ENCODE measurements around the gene PLCB3. TPM values are rescaled to one million over a fixed set of nuclear protein-coding genes. Genes with fewer than 3 reads are reported as not detected.

The PLCB3 gene
- total and polyA plus RNA-seq, 4 donors = 16.9 to 32.3 (median 28.3) TPM

- intact Hi-C loops (cut with DNase I) = no loop called here
- DNase-seq = no peak
- no peaks in the 10 kb centered on the region for H3K27me3 ChIP-seq (ENCODE audit: control insufficient read depth in 1 of 2, insufficient read depth in 2 of 2, low read length in 1 of 2)
These were observed 45.7 kb downstream of the PLCB3 start for GRCh38 chr11:64296830-64297698.

DNA sequence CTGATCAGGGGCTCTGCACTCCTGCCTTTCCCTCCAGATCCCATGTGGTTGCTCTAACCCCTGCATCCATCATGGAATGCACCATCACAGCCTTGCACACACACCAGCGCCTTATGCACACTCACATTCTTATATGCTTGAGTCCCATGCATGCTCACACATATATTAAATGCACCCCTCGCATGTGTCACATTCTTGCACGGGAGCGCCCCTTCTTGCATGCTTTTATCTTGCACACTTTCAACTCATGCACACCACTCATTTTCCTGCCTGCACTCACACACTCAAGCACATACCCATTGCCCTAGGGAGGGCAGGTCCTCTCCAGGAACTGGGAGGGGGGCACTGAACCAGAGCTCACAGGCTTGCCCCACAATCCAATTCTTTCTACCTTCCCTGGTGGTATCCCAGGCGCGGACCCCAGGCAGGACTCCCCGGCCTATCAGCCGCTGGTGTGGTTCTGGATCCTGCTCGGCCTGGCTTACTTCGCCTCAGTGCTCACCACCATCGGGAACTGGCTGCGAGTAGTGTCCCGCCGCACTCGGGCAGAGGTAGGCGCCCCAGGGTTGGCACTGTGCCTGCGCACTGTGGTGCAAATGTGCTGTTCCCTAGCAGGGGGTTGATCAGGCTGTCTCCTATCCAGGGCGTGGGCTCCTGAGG lies 46.5 kb downstream of the PLCB3 start:
- intact Hi-C loops (cut with DNase I) = no loop called here
- Histone ChIP-seq H3K9me3 (ENCODE audit: control insufficient read depth, low read length) (no peaks in the 10 kb centered on the region), H3K36me3 (ENCODE audit: control insufficient read depth in 1 of 2, insufficient read depth in 2 of 2, low read length in 1 of 2) (no peaks in the 10 kb centered on the region), H3K4me3 (ENCODE audit: low read length in 2 of 2) (no peak overlapping the region), H3K27ac (ENCODE audit: low read depth in 1 of 2, low read length in 2 of 2) (no peak overlapping the region), H3K4me1 (ENCODE audit: control insufficient read depth in 1 of 2, insufficient read depth in 2 of 2, low read length in 2 of 2) (no peaks in the 10 kb centered on the region), H3K27me3 (ENCODE audit: control insufficient read depth in 1 of 2, insufficient read depth in 2 of 2, low read length in 1 of 2) (no peaks in the 10 kb centered on the region)
- ATAC-seq (ENCODE audit: low FRiP score) (no peak), DNase-seq (no peak)
- 41 to 43% methylated on average over 18 of the region's 18 CpGs for WGBS, 2 donors

More at GRCh38 chr11:64296830-64297698, 45.7 kb downstream of the PLCB3 start:
- no peaks in the 10 kb centered on the region for H3K4me1 ChIP-seq (ENCODE audit: control insufficient read depth in 1 of 2, insufficient read depth in 2 of 2, low read length in 2 of 2)
- no peak overlapping the region for H3K4me3 ChIP-seq (ENCODE audit: low read length in 2 of 2)
- no peak overlapping the region for H3K27ac ChIP-seq (ENCODE audit: low read depth in 1 of 2, low read length in 2 of 2)
- no peak for ATAC-seq (ENCODE audit: low FRiP score)
- no peaks in the 10 kb centered on the region for H3K36me3 ChIP-seq (ENCODE audit: control insufficient read depth in 1 of 2, insufficient read depth in 2 of 2, low read length in 1 of 2)
- no peaks in the 10 kb centered on the region for H3K9me3 ChIP-seq (ENCODE audit: control insufficient read depth, low read length)
- WGBS, 2 donors = 11 to 16% methylated on average over 32 to 34 of the region's 34 CpGs

DNA sequence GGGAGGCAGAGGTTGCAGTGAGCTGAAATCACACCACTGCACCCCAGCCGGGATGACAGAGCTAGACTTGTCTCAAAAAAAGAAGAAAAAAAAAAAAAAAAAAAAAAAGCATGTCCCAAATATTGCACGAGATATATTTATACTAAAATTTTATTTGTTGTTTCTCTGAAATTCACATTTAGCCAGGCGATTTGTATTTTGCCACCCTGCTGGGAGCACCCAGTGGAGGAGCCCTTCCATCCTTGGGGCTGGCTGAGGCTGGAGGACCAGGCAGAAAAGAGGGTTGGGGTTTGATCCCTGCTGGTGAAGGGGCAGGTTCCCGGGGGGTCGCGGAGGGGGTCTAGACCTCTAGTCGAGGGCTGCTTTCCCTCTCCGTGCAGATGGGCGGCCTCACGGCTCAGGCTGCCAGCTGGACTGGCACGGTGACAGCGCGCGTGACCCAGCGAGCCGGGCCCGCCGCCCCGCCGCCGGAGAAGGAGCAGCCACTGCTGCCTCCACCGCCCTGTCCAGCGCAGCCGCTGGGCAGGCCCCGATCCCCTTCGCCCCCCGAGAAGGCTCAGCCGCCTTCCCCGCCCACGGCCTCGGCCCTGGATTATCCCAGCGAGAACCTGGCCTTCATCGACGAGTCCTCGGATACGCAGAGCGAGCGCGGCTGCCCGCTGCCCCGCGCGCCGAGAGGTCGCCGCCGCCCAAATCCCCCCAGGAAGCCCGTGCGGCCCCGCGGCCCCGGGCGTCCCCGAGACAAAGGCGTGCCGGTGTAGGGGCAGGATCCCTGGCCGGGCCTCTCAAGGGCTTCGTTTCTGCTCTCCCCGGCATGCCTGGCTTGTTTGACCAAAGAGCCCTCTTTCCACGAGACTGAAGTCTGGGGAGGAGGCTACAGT lies 47.9 kb downstream of the PLCB3 start:
- H3K27me3 ChIP-seq (ENCODE audit: control insufficient read depth in 1 of 2, insufficient read depth in 2 of 2, low read length in 1 of 2) = no peaks in the 10 kb centered on the region
- DNase-seq = peak; percentile 84 to 92
- intact Hi-C loops (cut with DNase I) = no loop called here
- H3K4me1 ChIP-seq (ENCODE audit: control insufficient read depth in 1 of 2, insufficient read depth in 2 of 2, low read length in 2 of 2) = no peaks in the 10 kb centered on the region
- 3% methylated on average over 57 to 60 of the region's 60 CpGs for WGBS, 2 donors
- H3K9me3 ChIP-seq (ENCODE audit: control insufficient read depth, low read length) = no peaks in the 10 kb centered on the region
- peak; percentile 74 for ATAC-seq (ENCODE audit: low FRiP score)
- no peak overlapping the region for H3K27ac ChIP-seq (ENCODE audit: low read depth in 1 of 2, low read length in 2 of 2)
- peak overlapping the region in 1 of 2 donors; percentile 16 for H3K4me3 ChIP-seq (ENCODE audit: low read length in 2 of 2)
- H3K36me3 ChIP-seq (ENCODE audit: control insufficient read depth in 1 of 2, insufficient read depth in 2 of 2, low read length in 1 of 2) = no peaks in the 10 kb centered on the region

DNA sequence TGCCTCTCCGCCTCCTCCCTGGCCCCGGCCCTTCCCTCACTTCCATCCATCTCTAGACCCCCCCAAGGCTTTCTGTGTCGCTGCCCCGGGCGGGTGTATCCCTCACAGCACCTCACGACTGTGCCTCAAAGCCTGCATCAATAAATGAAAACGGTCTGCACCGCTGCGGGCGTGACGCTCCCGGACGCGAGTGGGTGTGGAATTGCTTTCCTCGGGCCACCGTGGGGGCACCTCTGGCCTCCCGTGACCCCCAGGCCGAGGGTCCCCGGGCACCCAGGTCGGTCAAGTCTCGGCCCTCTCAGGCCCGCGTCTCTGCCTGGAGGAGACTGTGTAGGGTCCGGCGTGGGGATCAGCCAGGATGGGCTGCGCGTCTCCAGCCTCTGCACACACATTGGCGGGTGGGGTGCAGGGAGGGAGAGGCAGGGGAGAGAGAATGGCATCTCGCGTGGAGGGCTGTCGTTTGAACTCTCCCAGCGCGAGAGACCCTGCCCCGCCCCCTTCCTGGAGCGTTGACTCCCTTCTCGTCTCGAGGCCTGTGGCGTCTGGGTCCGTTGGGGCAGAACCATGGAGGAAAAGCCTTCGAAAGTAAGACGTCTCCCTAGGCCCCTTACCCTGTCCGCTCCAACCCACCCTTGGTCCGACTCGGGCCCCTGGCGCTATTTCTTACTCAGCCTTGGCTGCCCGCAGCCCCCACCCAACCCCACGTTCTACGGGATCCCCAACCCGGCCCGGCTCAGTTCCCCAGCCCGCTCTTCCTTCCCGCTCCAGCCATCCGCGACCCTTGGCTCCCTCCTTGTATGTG lies 48.7 kb downstream of the PLCB3 start, which contains the start of gene CATSPERZ:
CATSPERZ (plus strand) TSS at position 512 of the 802 bp plus-strand sequence; CDS start at position 565, 53 bp downstream.
- Histone ChIP-seq H3K36me3 (ENCODE audit: control insufficient read depth in 1 of 2, insufficient read depth in 2 of 2, low read length in 1 of 2) (no peaks in the 10 kb centered on the region), H3K9me3 (ENCODE audit: control insufficient read depth, low read length) (no peaks in the 10 kb centered on the region), H3K27me3 (ENCODE audit: control insufficient read depth in 1 of 2, insufficient read depth in 2 of 2, low read length in 1 of 2) (no peaks in the 10 kb centered on the region), H3K27ac (ENCODE audit: low read depth in 1 of 2, low read length in 2 of 2) (no peak within 1 kb of the TSS), H3K4me1 (ENCODE audit: control insufficient read depth in 1 of 2, insufficient read depth in 2 of 2, low read length in 2 of 2) (no peaks in the 10 kb centered on the region), H3K4me3 (ENCODE audit: low read length in 2 of 2) (peak within 1 kb of the TSS in 1 of 2 donors; percentile 16)
- intact Hi-C loops (cut with DNase I) = loop anchor here (2.0 to 5.0 kb wide), 3 partner anchors 95 to 113 kb away; partner anchors contain the start of gene STIP1 (in 1 of the 2)
- WGBS, 2 donors = 6 to 10% methylated on average over 47 to 54 of the region's 54 CpGs
- ATAC-seq (ENCODE audit: low FRiP score) (peak; percentile 27), DNase-seq (no peak)

- intact Hi-C loops (cut with DNase I) = loop anchor here in 1 of 2 donors (5.0 kb wide), 2 partner anchors 101 to 116 kb away; partner anchors contain the start of gene STIP1
These were observed 52.0 kb downstream of the PLCB3 start for GRCh38 chr11:64303109-64304031.

DNA sequence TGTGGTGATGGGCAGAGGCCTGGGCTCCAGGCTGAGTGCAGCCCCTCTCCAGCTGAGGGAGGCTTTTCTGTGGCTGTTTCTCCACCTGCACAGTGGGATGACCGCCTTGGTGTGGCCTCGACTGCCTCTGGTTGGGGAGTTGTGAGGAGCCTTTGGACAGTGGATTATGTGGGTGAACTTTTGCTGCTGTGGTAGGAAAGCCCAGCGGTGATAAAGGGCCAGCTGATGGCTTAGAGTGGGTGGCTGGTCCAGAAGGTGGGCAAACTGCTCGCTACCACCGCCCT lies 52.6 kb downstream of the PLCB3 start:
- H3K4me3 ChIP-seq (ENCODE audit: low read length in 2 of 2) = no peak overlapping the region
- intact Hi-C loops (cut with DNase I) = loop anchor here in 1 of 2 donors (5.0 kb wide), 2 partner anchors 102 to 117 kb away; partner anchors contain the start of gene STIP1
- H3K9me3 ChIP-seq (ENCODE audit: control insufficient read depth, low read length) = no peaks in the 10 kb centered on the region
- H3K36me3 ChIP-seq (ENCODE audit: control insufficient read depth in 1 of 2, insufficient read depth in 2 of 2, low read length in 1 of 2) = no peaks in the 10 kb centered on the region
- H3K27ac ChIP-seq (ENCODE audit: low read depth in 1 of 2, low read length in 2 of 2) = no peak overlapping the region
- 58 to 71% methylated on average over 5 of the region's 5 CpGs for WGBS, 2 donors
- ATAC-seq (ENCODE audit: low FRiP score) = no peak
- H3K27me3 ChIP-seq (ENCODE audit: control insufficient read depth in 1 of 2, insufficient read depth in 2 of 2, low read length in 1 of 2) = no peaks in the 10 kb centered on the region
- no peak for DNase-seq
- H3K4me1 ChIP-seq (ENCODE audit: control insufficient read depth in 1 of 2, insufficient read depth in 2 of 2, low read length in 2 of 2) = no peaks in the 10 kb centered on the region

More at GRCh38 chr11:64303109-64304031, 52.0 kb downstream of the PLCB3 start:
- Histone ChIP-seq H3K4me3 (ENCODE audit: low read length in 2 of 2) (no peak overlapping the region), H3K27me3 (ENCODE audit: control insufficient read depth in 1 of 2, insufficient read depth in 2 of 2, low read length in 1 of 2) (no peaks in the 10 kb centered on the region), H3K27ac (ENCODE audit: low read depth in 1 of 2, low read length in 2 of 2) (no peak overlapping the region), H3K36me3 (ENCODE audit: control insufficient read depth in 1 of 2, insufficient read depth in 2 of 2, low read length in 1 of 2) (no peaks in the 10 kb centered on the region), H3K4me1 (ENCODE audit: control insufficient read depth in 1 of 2, insufficient read depth in 2 of 2, low read length in 2 of 2) (no peaks in the 10 kb centered on the region), H3K9me3 (ENCODE audit: control insufficient read depth, low read length) (no peaks in the 10 kb centered on the region)
- ATAC-seq (ENCODE audit: low FRiP score) = no peak
- no peak for DNase-seq
- 82 to 85% methylated on average over 13 of the region's 13 CpGs for WGBS, 2 donors

DNA sequence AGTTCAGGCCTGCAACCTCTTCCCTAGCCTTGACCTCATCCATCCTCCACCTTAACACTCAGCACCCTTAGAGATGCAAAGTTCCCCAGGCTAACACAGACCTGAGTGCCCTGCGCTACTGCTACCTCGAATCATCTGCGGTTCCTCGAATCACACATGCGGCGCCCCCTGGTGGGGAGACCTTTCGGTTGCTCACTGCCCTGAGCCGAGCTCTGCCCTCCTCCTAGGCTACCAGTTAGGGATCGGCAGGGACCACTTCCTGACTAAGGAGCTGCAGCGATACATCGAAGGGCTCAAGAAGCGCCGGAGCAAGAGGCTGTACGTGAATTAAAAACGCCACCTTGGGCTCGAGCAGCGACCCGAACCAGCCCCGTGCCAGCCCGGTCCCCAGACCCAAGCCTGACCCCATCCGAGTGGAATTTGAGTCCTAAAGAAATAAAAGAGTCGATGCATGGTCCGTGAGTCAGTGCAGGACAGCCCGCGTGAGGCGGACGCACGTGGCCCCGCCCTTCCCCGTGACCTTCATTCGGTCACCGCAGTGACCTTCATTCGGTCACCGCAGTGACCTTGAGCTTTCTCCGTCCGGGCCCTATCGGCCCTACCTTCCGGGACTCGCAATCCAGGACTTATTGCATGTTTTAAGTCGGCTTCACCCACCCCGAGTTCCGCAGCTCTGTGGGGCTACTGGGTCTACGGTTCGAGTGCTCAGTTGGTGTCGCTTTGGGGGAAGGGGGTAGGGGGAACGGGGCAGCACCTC lies 53.2 kb downstream of the PLCB3 start:
- no peaks in the 10 kb centered on the region for H3K9me3 ChIP-seq (ENCODE audit: control insufficient read depth, low read length)
- peak overlapping the region; percentile 7 to 12 for H3K4me3 ChIP-seq (ENCODE audit: low read length in 2 of 2)
- H3K27ac ChIP-seq (ENCODE audit: low read depth in 1 of 2, low read length in 2 of 2) = peak overlapping the region in 1 of 2 donors; percentile 1
- H3K36me3 ChIP-seq (ENCODE audit: control insufficient read depth in 1 of 2, insufficient read depth in 2 of 2, low read length in 1 of 2) = no peaks in the 10 kb centered on the region
- no peaks in the 10 kb centered on the region for H3K27me3 ChIP-seq (ENCODE audit: control insufficient read depth in 1 of 2, insufficient read depth in 2 of 2, low read length in 1 of 2)
- H3K4me1 ChIP-seq (ENCODE audit: control insufficient read depth in 1 of 2, insufficient read depth in 2 of 2, low read length in 2 of 2) = no peaks in the 10 kb centered on the region
- peak; percentile 95 to 98 for DNase-seq
- WGBS, 2 donors = 0% methylated on average over 46 of the region's 46 CpGs
- ATAC-seq (ENCODE audit: low FRiP score) = peak; percentile 73
- intact Hi-C loops (cut with DNase I) = loop anchor here in 1 of 2 donors (5.0 kb wide), 2 partner anchors 102 to 117 kb away; partner anchors contain the start of gene STIP1
